Left lung (tissue), 10 donors: ENCODE measurements around the gene UBE2I. TPM values are rescaled to one million over a fixed set of nuclear protein-coding genes. Genes with fewer than 3 reads are reported as not detected.

Experiments
- ATAC-seq: fragments of 200-7000 bp; cut with Tn5 transposase; one replicate; pipeline ENCODE4 v1.9.1; 2020; ENCODE audit warnings: moderate library complexity
- DNase-seq, 4 donors: peaks; one replicate each; pipeline ENCODE4 v3.0.0-alpha.2; 2013 to 2020
- H3K27ac ChIP-seq, 2 donors: fragments of 200-600 bp; sonication (generic) in 1 of 2; one replicate each; pipeline versions ENCODE4 v1.5.0 to v1.8.0; 2020 to 2021
- H3K27me3 ChIP-seq, 2 donors: fragments of 200-600 bp; sonication (generic) in 1 of 2; one replicate each; pipeline versions ENCODE4 v1.5.0 to v1.8.0; 2020 to 2021
- H3K36me3 ChIP-seq, 2 donors: fragments of 200-600 bp; sonication (generic) in 1 of 2; one replicate each; pipeline versions ENCODE4 v1.5.0 to v1.8.0; 2020 to 2021
- H3K4me1 ChIP-seq, 2 donors: fragments of 200-600 bp; one replicate each; pipeline ENCODE4 v1.8.0; 2021
- H3K4me3 ChIP-seq, 2 donors: fragments of 200-600 bp; sonication (generic) in 1 of 2; one replicate each; pipeline versions ENCODE4 v1.5.0 to v1.8.0; 2020 to 2021; ENCODE audit warnings: mild to moderate bottlenecking in 1 of 2
- H3K9me3 ChIP-seq, 2 donors: fragments of 200-600 bp; sonication (generic) in 1 of 2; one replicate each; pipeline versions ENCODE4 v1.5.0 to v1.8.0; 2020 to 2021
- intact Hi-C, 2 donors: fragments of 100-400 bp; cut with DNase I; formaldehyde crosslinking; loops; one replicate each; pipeline versions ENCODE4 v1.11.2 to v1.14.2; 2022
- polyA plus RNA-seq, 6 donors: library from polyadenylated mRNA; unstranded; fragments of 120-200 nt; gene quantifications; one replicate each; pipeline ENCODE4 v1.2.1, GENCODE V29; 2013; ENCODE audit not compliant: insufficient read length in 6 of 6
- total RNA-seq, 2 donors: library from RNA; stranded (reverse); fragmentation: NEBNext Ultra II Directional; extraction: Animal tissue kit (Norgen Biotek cat#: 25700); gene quantifications; one replicate each; pipeline ENCODE4 v1.2.1, GENCODE V29; 2021
- TF ChIP-seq, protein P1 (sequence below), 2 donors: fragments of 200-600 bp; sonication (generic) in 1 of 2; IDR thresholded peaks; one replicate each; pipeline versions ENCODE4 v1.5.0 to v1.8.0; 2021; ENCODE audit warnings: antibody characterized with exemption in 2 of 2
- donor health status: DM: no; HTN: yes; CAD: no.
- donor health status: DM: no; HTN: no; CAD: no.

UBE2I gene
- total and polyA plus RNA-seq, 8 donors = 89.0 to 188 (median 142) TPM

DNA sequence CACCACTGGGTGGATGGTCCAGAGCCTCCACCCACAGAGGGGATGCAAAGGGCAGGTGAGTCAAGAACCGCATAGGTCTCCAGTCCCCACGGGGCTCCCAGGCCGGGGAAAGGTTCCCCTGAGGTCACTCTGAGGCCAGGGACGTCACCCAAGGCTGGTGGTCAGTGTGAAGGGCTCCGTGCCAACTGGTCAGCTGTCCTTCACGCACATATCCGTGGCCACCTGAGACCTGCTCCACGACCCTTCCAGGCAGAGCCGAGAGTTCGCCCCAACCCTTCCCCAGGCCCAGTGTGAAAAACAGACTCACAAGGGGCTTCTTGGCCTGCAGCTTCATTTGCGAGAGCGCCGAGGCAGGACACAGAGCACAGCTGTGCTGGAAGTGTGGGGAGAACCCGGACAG, 39.5 kb downstream of the UBE2I start:
- H3K27me3 ChIP-seq = no peaks in the 10 kb centered on the region
- H3K36me3 ChIP-seq = peaks cover 0 to 35% of the 10 kb centered on the region in 2 donors
- peaks cover 8 to 33% of the 10 kb centered on the region in 2 donors for H3K4me1 ChIP-seq
- H3K4me3 ChIP-seq = no peak overlapping the region
- ATAC-seq (no peak), DNase-seq (no peak)
- H3K27ac ChIP-seq = no peak overlapping the region
- intact Hi-C loops = no loop called here
- TF ChIP-seq, protein P1, sequence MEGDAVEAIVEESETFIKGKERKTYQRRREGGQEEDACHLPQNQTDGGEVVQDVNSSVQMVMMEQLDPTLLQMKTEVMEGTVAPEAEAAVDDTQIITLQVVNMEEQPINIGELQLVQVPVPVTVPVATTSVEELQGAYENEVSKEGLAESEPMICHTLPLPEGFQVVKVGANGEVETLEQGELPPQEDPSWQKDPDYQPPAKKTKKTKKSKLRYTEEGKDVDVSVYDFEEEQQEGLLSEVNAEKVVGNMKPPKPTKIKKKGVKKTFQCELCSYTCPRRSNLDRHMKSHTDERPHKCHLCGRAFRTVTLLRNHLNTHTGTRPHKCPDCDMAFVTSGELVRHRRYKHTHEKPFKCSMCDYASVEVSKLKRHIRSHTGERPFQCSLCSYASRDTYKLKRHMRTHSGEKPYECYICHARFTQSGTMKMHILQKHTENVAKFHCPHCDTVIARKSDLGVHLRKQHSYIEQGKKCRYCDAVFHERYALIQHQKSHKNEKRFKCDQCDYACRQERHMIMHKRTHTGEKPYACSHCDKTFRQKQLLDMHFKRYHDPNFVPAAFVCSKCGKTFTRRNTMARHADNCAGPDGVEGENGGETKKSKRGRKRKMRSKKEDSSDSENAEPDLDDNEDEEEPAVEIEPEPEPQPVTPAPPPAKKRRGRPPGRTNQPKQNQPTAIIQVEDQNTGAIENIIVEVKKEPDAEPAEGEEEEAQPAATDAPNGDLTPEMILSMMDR (IDR thresholded peaks at IDR 0.05) = no peak
- no peaks in the 10 kb centered on the region for H3K9me3 ChIP-seq

DNA sequence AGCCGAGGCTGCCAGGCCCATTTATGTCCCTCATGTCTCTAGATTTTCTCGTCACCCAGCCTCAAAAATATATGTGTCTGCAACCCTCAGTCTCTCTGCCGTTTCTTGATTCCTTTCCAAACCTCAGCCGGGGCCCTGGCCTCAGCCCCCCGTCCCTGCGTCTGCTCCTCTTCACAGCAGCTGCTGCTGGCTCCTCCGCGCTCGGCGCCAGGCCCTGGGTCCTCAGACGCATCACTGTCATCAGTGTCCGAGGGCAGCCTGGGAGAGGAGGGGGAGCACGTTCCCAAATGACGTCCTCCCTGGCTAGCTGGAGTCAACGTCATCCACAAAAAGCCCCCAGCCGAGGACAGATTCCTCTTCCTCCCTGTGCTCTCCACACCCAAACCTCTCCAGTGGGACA, 39.9 kb downstream of the UBE2I start:
- ATAC-seq (no peak), DNase-seq (no peak)
- H3K27ac ChIP-seq = no peak overlapping the region
- H3K36me3 ChIP-seq = peaks cover 0 to 35% of the 10 kb centered on the region in 2 donors
- H3K9me3 ChIP-seq = no peaks in the 10 kb centered on the region
- H3K27me3 ChIP-seq = no peaks in the 10 kb centered on the region
- TF ChIP-seq, protein P1 (IDR thresholded peaks at IDR 0.05) = no peak
- peaks cover 8 to 38% of the 10 kb centered on the region in 2 donors for H3K4me1 ChIP-seq
- intact Hi-C loops = no loop called here
- H3K4me3 ChIP-seq = no peak overlapping the region

- no peak for DNase-seq
- no peak for ATAC-seq
- intact Hi-C loops = no loop called here
- Histone ChIP-seq H3K27ac (no peak overlapping the region), H3K9me3 (no peaks in the 10 kb centered on the region), H3K36me3 (peaks cover 0 to 35% of the 10 kb centered on the region in 2 donors), H3K27me3 (no peaks in the 10 kb centered on the region), H3K4me3 (no peak overlapping the region), H3K4me1 (peaks cover 8 to 41% of the 10 kb centered on the region in 2 donors)
- TF ChIP-seq, protein P1 (IDR thresholded peaks at IDR 0.05) = no peak
Measured at GRCh38 chr16:1349951-1350350, 40.5 kb downstream of the UBE2I start.

- peaks cover 0 to 35% of the 10 kb centered on the region in 2 donors for H3K36me3 ChIP-seq
- peak overlapping the region; percentile 99 to 100 for H3K4me3 ChIP-seq
- TF ChIP-seq, protein P1 (IDR thresholded peaks at IDR 0.05) = no peak
- peaks cover 8 to 41% of the 10 kb centered on the region in 2 donors for H3K4me1 ChIP-seq
- no peaks in the 10 kb centered on the region for H3K27me3 ChIP-seq
- H3K9me3 ChIP-seq = no peaks in the 10 kb centered on the region
- intact Hi-C loops = no loop called here
- no peak overlapping the region for H3K27ac ChIP-seq
- ATAC-seq (no peak), DNase-seq (no peak)
Measured at GRCh38 chr16:1350691-1351090, 41.3 kb downstream of the UBE2I start.

DNA sequence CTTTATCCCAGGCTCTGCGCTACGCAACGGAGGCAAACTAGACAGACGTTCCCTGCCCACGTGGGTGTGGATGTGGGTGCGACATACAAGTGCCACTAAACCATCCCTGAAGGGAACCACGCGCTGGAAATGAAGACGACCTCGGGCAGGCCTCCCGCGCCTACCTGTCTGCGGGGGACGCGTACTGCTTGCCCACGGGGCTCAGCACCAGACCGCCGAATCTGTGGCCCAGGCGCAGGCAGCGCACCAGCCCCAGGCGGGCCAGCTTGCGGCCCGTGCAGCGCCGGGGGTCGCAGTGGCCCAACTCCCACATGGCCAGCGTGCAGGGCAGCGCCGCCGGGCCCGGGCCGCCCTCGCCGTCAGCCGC, 41.8 kb downstream of the UBE2I start:
- intact Hi-C loops = no loop called here
- H3K4me1 ChIP-seq = peaks cover 8 to 41% of the 10 kb centered on the region in 2 donors
- no peaks in the 10 kb centered on the region for H3K27me3 ChIP-seq
- peak; percentile 3 for ATAC-seq
- no peaks in the 10 kb centered on the region for H3K9me3 ChIP-seq
- TF ChIP-seq, protein P1 (IDR thresholded peaks at IDR 0.05) = no peak
- peaks cover 0 to 35% of the 10 kb centered on the region in 2 donors for H3K36me3 ChIP-seq
- H3K27ac ChIP-seq = peak overlapping the region in 1 of 2 donors; percentile 74
- no peak for DNase-seq
- H3K4me3 ChIP-seq = peak overlapping the region; percentile 99 to 100
